Thyroid gland (tissue), 4 donors: Measurements from ENCODE around the gene GNAQ.

Experiments used
- CTCF ChIP-seq, 6 experiments: fragments of 200-600 bp in 3 of 6; fragments of 450-650 bp in 3 of 6; sonication (generic) in 3 of 6; IDR thresholded peaks; one replicate each; pipeline ENCODE4 v1.5.1; 2016 to 2019; ENCODE audit warnings: antibody characterized with exemption in 6 of 6, mild to moderate bottlenecking in 2 of 6, inconsistent platforms in 1 of 6, moderate library complexity in 1 of 6
- POLR2A ChIP-seq, 2 donors: fragments of 450-650 bp; IDR thresholded peaks; one replicate each; pipeline ENCODE4 v1.6.1; 2017; ENCODE audit warnings: antibody characterized with exemption in 2 of 2, mild to moderate bottlenecking in 2 of 2, moderate library complexity in 1 of 2

GRCh38 chr9:77697238-77697984 is 334.2 kb downstream of the GNAQ start:
- TF ChIP-seq CTCF (IDR thresholded peaks at IDR 0.05) (no peak), POLR2A (IDR thresholded peaks at IDR 0.05) (no peak)
